SU-DHL-6 (cell line): Measurements from ENCODE around the gene SH3PXD2B.

Experiments
- H2AFZ ChIP-seq: fragments of 200-600 bp; sonication (generic); 2 replicates; pipeline ENCODE4 v1.6.1; 2014; ENCODE audit warnings: low read depth, mild to moderate bottlenecking, moderate library complexity, mixed read lengths, antibody characterized with exemption, low read length; ENCODE audit not compliant: severe bottlenecking
- H3F3A ChIP-seq: fragments of 200-600 bp; shearing (Covaris generic); 2 replicates; pipeline ENCODE4 v1.6.0; 2016; ENCODE audit warnings: antibody characterized with exemption, mild to moderate bottlenecking; ENCODE audit not compliant: insufficient read depth
- H3K27ac ChIP-seq: fragments of 200-600 bp; sonication (generic); 2 replicates; pipeline ENCODE4 v1.5.1; 2016; ENCODE audit warnings: low read depth, mild to moderate bottlenecking, low read length, moderate library complexity, mixed read lengths
- H3K27me3 ChIP-seq: fragments of 200-600 bp; sonication (generic), shearing (Covaris generic); 2 replicates; pipeline ENCODE4 v1.6.0; 2014; ENCODE audit warnings: mild to moderate bottlenecking, low read length
- H3K36me3 ChIP-seq: fragments of 200-600 bp; sonication (generic); 2 replicates; pipeline ENCODE4 v1.6.1; 2014; ENCODE audit warnings: mild to moderate bottlenecking, low read length, mixed read lengths
- H3K4me2 ChIP-seq: fragments of 300-600, 200-600 bp; shearing (Covaris generic), sonication (generic); 2 replicates; pipeline ENCODE4 v1.6.0; 2014; ENCODE audit warnings: low read length, low read depth, mild to moderate bottlenecking; ENCODE audit not compliant: poor library complexity, severe bottlenecking
- H3K4me3 ChIP-seq: fragments of 200-600 bp; sonication (generic); 2 replicates; pipeline ENCODE4 v1.5.1; 2014; ENCODE audit warnings: antibody characterized with exemption, low read length, mild to moderate bottlenecking, mixed read lengths; ENCODE audit not compliant: insufficient read depth, poor library complexity, severe bottlenecking
- H3K79me2 ChIP-seq: fragments of 200-600 bp; sonication (generic); 2 replicates; pipeline ENCODE4 v1.6.1; 2014; ENCODE audit warnings: mild to moderate bottlenecking, low read length, moderate library complexity; ENCODE audit not compliant: insufficient read depth
- H3K9ac ChIP-seq: fragments of 200-600 bp; sonication (generic); 2 replicates; pipeline ENCODE4 v1.7.0; 2014; ENCODE audit warnings: mild to moderate bottlenecking, low read length
- H3K9me2 ChIP-seq: fragments of 200-600 bp; sonication (generic); replicated peaks from 2 replicates; pipeline ENCODE4 v1.6.1; 2014; ENCODE audit warnings: low read length; ENCODE audit not compliant: insufficient read depth
- H3K9me3 ChIP-seq: fragments of 200-600 bp; sonication (generic); 2 replicates; pipeline ENCODE4 v1.6.1; 2014; ENCODE audit warnings: low read length, mixed read lengths; ENCODE audit not compliant: insufficient read depth
- H4K20me1 ChIP-seq: fragments of 200-600 bp; sonication (generic); 2 replicates; pipeline ENCODE4 v1.6.1; 2014; ENCODE audit warnings: low read depth, mild to moderate bottlenecking, antibody characterized with exemption, low read length, moderate library complexity, mixed read lengths
- EZH2phosphoT487 ChIP-seq: fragments of 200-600 bp; sonication (generic), shearing (Covaris generic); conservative IDR thresholded peaks from 2 replicates; pipeline ENCODE4 v1.6.1; 2018; ENCODE audit warnings: mild to moderate bottlenecking, antibody characterized with exemption, low read length, moderate library complexity, mixed read lengths
- TF ChIP-seq, protein P1 (sequence below): fragments of 200-600 bp; sonication (generic); IDR thresholded peaks from one replicate; pipeline ENCODE4 v1.5.1; 2017; ENCODE audit warnings: antibody characterized with exemption, mild to moderate bottlenecking, low read length, moderate library complexity; ENCODE audit not compliant: insufficient read depth, poor library complexity, severe bottlenecking

Gene SH3PXD2B

DNA sequence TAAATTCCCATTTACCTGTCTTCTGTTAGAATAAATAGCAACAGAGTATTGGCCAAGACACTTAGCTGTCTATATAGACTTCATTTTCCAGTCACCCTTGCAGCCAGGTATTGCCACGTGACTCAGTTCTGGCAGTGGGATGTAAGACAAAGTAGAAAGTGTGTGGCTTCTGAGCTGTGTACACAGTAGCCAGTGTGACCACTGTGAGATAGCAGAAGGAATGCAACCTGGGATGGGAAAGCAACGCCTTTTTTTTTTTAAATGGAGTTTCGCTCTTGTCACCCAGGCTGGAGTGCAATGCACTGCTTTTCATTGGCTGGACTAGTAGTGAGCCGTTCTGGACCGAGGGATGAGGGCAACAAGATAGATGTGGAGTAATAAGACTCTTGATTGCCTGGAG, 106.2 kb downstream of the SH3PXD2B start:
- Histone ChIP-seq H3K9ac (no peak overlapping the region), H3K36me3 (no peaks in the 10 kb centered on the region), H3K79me2 (no peaks in the 10 kb centered on the region), H3K9me3 (no peaks in the 10 kb centered on the region), H3K4me2 (no peak overlapping the region), H4K20me1 (no peaks in the 10 kb centered on the region), H3K27ac (no peak overlapping the region), H3F3A (no peaks in the 10 kb centered on the region), H3K9me2 (no peaks in the 10 kb centered on the region), H2AFZ (no peak overlapping the region), H3K4me3 (no peak overlapping the region), H3K27me3 (no peaks in the 10 kb centered on the region)
- no peak for TF ChIP-seq EZH2phosphoT487
- TF ChIP-seq, protein P1, sequence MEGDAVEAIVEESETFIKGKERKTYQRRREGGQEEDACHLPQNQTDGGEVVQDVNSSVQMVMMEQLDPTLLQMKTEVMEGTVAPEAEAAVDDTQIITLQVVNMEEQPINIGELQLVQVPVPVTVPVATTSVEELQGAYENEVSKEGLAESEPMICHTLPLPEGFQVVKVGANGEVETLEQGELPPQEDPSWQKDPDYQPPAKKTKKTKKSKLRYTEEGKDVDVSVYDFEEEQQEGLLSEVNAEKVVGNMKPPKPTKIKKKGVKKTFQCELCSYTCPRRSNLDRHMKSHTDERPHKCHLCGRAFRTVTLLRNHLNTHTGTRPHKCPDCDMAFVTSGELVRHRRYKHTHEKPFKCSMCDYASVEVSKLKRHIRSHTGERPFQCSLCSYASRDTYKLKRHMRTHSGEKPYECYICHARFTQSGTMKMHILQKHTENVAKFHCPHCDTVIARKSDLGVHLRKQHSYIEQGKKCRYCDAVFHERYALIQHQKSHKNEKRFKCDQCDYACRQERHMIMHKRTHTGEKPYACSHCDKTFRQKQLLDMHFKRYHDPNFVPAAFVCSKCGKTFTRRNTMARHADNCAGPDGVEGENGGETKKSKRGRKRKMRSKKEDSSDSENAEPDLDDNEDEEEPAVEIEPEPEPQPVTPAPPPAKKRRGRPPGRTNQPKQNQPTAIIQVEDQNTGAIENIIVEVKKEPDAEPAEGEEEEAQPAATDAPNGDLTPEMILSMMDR: no peak

DNA sequence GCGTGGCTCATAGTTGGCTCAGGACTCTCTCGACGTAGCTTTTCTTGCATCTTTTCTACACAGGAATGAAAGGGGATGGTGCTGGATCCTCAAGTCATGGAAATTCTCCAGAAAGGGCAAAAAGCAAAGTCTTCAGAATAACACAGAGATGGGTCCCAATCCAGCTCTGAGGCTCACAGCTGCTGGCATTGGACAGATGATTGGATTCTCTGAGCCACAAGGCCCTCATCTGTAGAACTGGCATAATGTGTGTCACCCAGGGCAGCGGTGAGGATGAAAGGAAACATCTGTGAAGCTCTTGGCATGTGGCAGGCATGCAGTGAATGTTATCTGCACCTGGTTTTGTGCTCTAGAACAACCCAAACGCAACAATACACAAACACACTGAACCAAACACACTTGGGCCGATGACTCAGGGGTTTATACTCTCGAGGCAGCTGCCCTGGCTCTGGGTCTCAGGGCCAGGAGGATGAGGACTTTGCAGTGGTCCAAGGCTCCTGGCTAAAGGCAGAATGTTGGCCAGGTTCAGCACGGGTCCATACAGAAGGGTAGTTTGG, 106.8 kb downstream of the SH3PXD2B start:
- Histone ChIP-seq H3K9ac (no peak overlapping the region), H3K4me2 (no peak overlapping the region), H3K27ac (no peak overlapping the region), H3K27me3 (no peaks in the 10 kb centered on the region), H3F3A (no peaks in the 10 kb centered on the region), H2AFZ (no peak overlapping the region), H3K36me3 (no peaks in the 10 kb centered on the region), H4K20me1 (no peaks in the 10 kb centered on the region), H3K9me3 (no peaks in the 10 kb centered on the region), H3K9me2 (no peaks in the 10 kb centered on the region), H3K4me3 (no peak overlapping the region), H3K79me2 (no peaks in the 10 kb centered on the region)
- TF ChIP-seq, protein P1: no peak
- no peak for TF ChIP-seq EZH2phosphoT487

DNA sequence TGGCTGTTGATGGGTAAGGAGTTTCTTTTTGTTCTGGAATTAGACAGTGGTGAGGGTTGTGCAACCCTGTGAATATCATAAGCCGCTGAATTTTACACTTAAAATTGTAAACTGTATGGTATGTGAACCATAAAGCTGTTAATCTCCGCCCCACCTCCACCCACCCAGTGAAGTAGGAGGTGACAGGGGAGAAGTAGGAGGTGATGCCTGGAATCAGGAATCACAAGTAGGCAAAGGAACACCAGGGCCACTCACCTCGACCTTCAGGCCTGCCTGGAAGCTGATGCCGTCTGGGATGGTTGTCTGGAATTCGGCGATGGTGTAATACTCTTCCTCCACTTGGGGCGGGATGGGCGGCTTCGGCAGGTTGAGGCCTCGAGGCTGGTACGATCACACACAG, 108.4 kb downstream of the SH3PXD2B start:
- no peaks in the 10 kb centered on the region for H3K36me3 ChIP-seq
- no peak overlapping the region for H3K4me3 ChIP-seq
- H2AFZ ChIP-seq: no peak overlapping the region
- H3K27ac ChIP-seq: no peak overlapping the region
- H4K20me1 ChIP-seq: no peaks in the 10 kb centered on the region
- no peak overlapping the region for H3K4me2 ChIP-seq
- H3K27me3 ChIP-seq: no peaks in the 10 kb centered on the region
- no peaks in the 10 kb centered on the region for H3K79me2 ChIP-seq
- TF ChIP-seq EZH2phosphoT487: no peak
- TF ChIP-seq, protein P1: no peak
- no peak overlapping the region for H3K9ac ChIP-seq
- H3K9me3 ChIP-seq: no peaks in the 10 kb centered on the region
- H3F3A ChIP-seq: no peaks in the 10 kb centered on the region
- no peaks in the 10 kb centered on the region for H3K9me2 ChIP-seq
